NCI-H524 (cell line): ENCODE data around the gene TUT1.

Experiments used
- DNase-seq, 2 experiments: peaks; one replicate each; lab custom pipeline; 2025; lab: John Stamatoyannopoulos, UW

The TUT1 gene

GRCh38 chr11:62540804-62541701, 50.3 kb downstream of the TUT1 start:
- DNase-seq = no peak

- no peak for DNase-seq
Observed at GRCh38 chr11:62539238-62539925, 51.9 kb downstream of the TUT1 start.

GRCh38 chr11:62538470-62539237, 52.7 kb downstream of the TUT1 start:
- no peak for DNase-seq

- no peak for DNase-seq
Observed at GRCh38 chr11:62536301-62536957, 54.9 kb downstream of the TUT1 start.

GRCh38 chr11:62535802-62536201, 55.5 kb downstream of the TUT1 start:
- DNase-seq = no peak

GRCh38 chr11:62534779-62535545, 56.4 kb downstream of the TUT1 start:
- DNase-seq = no peak

- no peak for DNase-seq
Observed at GRCh38 chr11:62532096-62532495, 59.2 kb downstream of the TUT1 start.
